Activated naive CD4-positive, alpha-beta T cell treated with anti-CD3 and anti-CD28 coated beads, Interleukin-2, amount 50 U/mL, for 16 hours (primary cell): ENCODE results near the gene WNK4.

Experiments used
- DNase-seq: peaks from one replicate; pipeline ENCODE4 v3.0.0-alpha.2; 2020

WNK4 gene

GRCh38 chr17:42841975-42842685 lies 61.7 kb downstream of the WNK4 start:
- DNase-seq = no peak

GRCh38 chr17:42843358-42843934 lies 63.0 kb downstream of the WNK4 start:
- DNase-seq = no peak

GRCh38 chr17:42844271-42844670 lies 63.9 kb downstream of the WNK4 start, which contains the start of gene AOC2:
AOC2 (plus strand) TSS chr17:42844580; CDS start chr17:42844627, 47 bp downstream.
- DNase-seq = no peak

GRCh38 chr17:42844761-42845555 lies 64.5 kb downstream of the WNK4 start:
- no peak for DNase-seq

GRCh38 chr17:42845556-42845917 lies 65.1 kb downstream of the WNK4 start:
- DNase-seq = no peak

DNA sequence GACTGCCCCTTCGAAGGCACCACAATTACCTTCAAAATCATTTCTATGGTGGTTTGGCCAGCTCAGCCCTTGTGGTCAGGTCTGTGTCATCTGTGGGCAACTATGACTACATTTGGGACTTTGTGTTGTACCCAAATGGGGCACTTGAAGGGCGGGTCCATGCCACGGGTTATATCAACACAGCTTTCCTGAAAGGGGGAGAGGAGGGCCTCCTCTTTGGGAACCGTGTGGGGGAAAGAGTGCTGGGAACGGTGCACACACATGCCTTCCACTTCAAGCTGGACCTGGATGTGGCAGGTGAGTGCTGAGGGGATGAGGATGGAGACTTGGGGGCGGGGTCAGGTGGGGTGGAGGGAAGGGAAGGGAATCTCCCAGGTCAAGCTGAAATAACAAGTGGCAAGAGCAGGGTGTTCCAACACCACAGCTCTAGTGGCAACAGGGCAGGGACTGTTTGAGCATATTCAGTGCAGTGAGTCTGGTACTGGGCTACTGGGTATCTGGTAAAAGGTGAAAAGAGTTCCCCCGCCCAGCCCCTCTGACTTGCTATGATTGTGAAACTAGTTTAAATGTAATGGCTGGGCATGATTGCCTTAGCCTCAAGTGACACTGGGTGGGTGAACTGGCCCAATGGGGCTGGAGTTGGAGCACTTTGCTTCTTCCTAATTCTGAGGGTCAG lies 65.6 kb downstream of the WNK4 start:
- DNase-seq = no peak
